GM19468 (cell line): ENCODE data around the gene ARHGEF28.

Experiments used
- ATAC-seq: cut with Tn5 transposase; IDR thresholded peaks from one replicate; pipeline ENCODE4 v1.9.1; 2021; ENCODE audit warnings: mild to moderate bottlenecking, moderate library complexity, moderate number of reproducible peaks; ENCODE audit not compliant: unreplicated experiment; ENCODE audit errors: extremely low read depth

ARHGEF28 gene

DNA sequence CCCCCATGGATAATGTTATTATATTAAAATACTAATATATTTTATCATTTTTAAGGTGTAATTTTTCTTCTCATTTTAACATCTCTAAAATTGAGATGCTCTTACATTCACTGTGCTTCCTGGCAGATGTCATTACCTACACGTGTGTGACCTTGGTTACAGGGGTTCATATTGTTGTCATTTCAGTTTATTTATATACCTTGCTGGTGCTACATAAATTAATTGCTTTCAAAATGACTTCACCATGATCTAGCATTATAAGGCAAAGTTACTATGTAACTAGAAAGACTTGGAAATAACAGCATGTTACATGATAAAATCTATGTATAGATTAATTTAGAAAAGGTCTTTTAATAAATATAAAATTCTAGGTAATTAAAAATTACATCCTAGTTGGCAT lies 60.9 kb downstream of the ARHGEF28 start:
- peak; percentile 60 for ATAC-seq

DNA sequence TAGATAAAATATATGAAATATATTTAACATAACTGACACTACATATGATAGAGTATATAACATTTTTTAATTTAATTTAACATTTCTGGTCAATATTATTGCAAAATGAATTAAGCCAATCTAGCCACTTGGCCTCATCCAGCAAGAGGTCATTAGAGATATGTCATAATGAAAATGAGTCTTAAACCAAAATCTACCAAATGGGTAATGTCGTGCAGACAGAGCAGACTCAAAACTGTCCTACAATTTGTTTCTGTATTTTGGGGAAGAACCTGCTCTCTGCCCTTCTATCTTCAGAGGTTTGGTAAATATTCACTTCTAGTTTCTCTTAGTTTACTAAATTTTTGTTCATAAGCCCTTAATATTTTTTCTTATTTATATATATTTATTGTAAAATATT lies 61.4 kb downstream of the ARHGEF28 start:
- no peak for ATAC-seq

DNA sequence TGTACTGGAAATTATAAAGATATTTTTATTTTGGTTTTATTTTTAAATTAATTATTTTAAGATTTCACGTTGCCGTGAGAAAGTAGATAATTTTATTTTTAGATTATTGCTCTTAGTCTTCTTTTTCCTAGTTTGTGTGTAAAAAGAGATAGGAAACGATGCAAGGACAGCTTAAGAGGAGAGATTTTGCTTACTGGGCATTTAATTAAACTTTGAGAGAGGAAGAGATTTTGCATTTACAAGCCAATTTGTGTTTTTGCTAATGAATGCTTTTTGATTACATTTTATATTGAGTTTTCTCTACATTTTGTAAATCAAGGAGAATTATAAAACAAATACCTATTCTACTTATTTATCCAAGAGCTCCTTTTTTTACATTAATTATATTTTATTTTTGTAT lies 64.0 kb downstream of the ARHGEF28 start:
- no peak for ATAC-seq

DNA sequence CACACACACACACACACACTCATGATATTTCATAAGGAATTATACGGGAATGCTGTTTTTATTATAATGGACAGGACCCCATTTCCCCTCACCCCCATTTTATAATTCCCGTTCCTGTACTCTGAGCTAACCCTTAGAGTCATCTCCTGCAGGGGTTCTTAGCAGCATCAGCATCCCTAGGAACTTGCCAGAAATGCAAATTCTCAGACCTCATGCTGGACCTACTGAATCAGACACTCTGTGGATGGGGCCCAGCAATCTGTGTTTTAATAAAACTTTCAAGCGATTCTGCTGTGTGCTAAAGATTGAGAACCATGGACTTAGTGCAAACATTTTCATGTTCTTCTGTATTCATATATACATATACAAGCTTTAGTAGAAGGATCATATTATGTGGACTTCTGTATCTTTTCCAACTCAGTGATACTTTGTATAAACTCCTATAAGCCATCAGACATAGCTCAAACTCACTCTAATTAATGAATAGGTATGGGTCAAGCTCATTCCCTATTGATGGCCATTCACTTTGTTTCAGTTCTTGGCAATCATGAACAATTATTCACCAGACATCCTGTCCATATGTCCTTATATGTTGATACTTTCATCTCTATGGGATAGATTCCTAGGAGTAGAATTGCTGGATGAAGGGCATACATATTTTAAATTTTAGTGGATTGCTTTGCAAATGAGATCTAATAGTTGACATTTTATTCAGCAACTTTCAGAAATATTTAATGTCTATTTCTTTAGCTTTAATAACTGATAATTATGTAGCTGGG lies 65.5 kb downstream of the ARHGEF28 start:
- no peak for ATAC-seq

DNA sequence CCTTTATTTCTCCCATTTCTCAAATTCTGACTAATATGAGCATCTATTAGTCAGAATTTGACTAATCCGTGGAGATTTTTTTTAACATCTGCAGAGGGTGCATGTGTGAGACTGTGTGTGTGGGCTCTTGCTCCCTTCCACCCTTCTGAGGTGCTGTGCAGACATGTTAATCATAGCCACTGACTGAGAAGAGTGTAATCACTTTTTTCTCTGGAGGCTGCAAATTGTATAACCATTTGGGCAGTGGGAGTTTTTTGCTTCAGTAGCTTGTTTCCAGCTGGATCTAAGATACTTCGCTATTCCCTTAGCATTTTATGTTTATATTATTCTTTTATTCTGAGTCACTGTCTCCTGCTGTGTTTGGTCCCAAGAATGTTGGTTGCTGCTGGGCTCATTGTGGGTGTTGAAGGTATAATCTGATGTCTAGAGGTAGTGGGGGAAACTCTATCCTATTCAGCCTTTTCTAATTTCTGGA lies 66.2 kb downstream of the ARHGEF28 start:
- no peak for ATAC-seq

DNA sequence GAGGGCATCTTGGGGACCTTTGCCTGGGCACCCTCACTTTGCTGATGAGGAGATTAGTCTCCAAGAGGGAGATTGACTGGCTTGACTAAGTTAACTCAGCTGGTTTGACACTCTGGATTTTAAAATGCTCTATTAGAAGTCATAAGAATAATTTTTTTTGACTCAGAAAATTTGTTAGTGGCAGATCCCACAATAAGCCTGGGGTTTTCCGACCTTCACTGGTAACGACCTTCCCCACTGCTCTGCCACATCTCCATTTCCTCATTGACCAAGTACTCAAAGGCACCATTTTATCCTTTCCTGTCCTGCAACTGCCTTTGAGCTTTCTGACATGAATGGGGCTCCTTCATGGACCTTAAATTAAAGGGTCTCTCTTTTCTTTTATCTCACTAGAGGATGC lies 67.0 kb downstream of the ARHGEF28 start:
- no peak for ATAC-seq

DNA sequence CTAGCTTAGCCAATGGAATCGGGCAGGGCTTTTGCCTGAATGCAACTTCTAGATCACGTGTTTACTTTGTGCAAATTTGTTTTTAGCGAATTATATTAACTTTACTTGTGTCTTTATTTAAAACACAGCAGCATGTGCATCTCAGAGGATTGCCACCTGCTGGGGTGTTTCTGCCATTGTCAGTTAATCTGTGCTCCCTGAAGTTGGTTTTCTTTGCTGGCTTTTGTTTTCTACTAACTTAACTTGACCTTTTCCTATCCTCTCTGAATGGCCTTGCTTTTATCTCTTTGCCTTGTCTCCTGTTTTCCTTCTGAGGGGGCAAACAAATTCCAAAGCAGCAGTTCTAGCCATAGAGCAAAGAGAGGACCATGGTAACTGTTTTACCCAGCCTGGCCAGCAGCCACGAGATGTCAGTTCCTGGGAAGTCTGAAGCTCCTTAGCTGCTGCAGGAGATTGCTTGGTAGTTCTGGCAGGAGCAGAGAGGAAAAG lies 67.6 kb downstream of the ARHGEF28 start:
- no peak for ATAC-seq

DNA sequence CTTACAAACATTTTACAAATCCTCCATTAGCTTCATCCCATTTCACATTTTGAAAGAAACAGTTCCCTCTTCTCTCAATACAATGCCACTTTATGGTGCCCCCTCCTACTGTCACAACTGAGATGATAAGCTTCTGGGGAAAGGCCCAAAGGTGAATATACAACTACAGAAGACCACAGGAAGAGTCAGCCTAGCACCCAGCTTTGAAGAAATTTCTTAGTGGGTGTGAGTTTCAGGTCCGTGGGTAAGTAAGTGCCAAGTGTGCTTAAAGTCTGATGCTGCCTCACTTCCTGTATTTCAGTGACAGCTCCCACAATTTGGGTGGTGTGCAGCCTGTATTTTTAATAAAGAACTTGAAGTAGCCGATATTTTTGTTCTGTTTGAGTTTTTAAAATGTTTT lies 68.1 kb downstream of the ARHGEF28 start:
- peak; percentile 63 for ATAC-seq

DNA sequence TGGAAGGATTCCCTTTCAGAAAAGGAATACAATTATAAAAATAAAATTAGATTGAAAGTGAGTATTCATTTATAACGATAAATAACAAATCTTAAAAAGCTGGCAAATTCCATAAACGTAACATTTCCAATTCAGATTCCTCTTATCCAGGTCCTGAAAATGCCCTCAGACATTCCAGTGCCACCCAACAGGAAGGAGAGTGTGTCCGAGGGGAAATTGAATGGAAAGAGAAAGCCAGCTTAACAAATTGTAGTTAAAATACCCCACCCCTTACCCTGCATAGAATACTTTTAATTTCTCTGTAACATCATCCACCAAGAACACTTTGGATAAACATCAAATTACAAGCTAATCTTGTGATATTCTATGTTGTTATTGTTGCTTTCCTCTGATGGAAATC lies 72.0 kb downstream of the ARHGEF28 start:
- ATAC-seq, result no peak

DNA sequence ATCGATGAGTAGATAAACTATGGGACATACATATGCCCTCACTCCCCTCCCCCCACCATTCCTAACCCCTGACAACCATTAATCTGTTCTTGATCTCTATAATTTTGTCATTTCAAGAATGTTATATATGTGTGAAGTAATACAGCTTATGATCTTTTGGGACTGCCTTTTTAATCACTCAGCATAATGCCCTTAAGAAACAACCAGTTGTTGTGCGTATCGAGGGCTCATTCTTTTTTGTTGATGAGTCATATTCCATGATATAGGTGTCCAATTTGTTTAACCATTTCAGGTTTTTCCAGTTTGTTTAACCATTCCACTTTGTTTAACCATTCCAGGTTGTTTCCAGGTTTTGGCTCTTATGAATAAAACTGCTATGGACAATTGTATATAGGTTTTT lies 75.6 kb downstream of the ARHGEF28 start:
- ATAC-seq, result no peak

DNA sequence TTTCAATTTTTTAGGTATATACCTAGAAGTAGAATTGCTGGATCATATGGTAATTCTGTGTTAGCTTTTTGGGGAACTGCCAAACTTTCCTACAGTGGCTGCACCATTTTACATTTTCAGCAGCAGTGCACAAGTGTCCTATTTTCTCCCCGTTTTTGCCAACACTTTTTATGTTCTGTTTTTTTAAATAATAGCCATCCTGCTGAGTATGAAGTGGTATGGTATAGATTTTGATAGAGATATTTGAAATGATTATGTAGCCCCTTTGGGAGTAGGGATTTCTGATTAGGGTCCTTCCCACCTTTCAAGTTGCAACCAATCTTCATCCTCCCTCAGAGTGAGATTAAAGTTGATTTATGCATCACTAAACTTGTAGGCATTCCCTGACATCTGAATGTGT lies 76.5 kb downstream of the ARHGEF28 start:
- no peak for ATAC-seq

DNA sequence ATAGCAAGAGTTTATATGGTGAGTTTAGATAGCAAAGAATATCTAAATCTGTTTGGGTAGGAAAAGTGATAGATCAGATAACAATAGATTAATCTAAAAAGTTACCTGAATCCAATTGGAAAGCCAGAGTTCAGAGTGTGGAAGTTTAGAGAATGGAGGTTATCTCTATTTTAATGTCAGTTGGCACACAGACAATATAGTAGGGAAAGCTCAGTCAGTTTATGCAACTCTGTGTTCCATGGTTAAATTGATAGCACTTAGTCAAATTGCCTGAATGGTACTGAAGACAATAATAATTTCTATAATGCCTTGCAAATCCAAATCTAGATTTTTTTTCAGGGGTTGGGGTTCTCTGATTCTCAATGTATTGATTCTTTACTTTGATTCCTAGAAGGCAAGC lies 77.0 kb downstream of the ARHGEF28 start:
- no peak for ATAC-seq

DNA sequence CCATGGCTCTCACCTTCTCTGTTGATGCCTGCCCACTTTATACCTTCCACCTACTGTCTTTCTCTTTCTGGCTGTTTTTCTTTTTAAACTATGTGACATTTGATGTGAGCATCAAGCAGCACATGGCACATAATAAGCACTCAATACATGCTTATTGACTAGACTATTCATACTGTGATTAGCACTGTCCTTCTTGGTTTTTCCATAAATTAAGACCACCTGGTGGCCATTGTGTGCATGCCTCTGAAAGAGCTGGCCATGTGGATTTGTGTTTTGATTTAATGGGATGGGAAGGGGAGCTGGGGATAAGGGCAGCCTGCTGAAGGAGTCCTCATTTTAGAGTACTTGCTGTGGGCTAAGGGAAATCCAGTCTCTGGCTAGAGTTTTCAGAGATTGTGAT lies 79.4 kb downstream of the ARHGEF28 start:
- ATAC-seq, result no peak

DNA sequence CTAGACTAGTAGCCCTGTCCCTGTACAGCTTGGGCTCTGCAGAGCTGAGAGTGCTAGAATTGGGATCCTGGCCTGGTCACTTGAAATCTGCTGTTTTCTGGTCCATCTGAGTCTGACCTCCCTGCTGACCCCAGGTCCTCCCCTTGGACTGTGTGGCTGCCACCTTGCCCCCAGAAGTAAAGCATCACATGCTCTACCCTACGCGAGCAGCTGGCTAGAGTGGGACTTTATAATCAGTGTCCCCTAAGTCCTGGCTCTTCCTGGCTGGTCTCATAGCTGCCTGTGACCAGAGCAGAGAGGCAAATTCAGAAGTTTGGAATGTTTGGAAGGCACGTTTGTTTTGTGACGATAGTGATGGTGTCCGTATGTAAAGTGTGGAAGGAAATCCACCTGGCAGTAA lies 81.0 kb downstream of the ARHGEF28 start:
- no peak for ATAC-seq

DNA sequence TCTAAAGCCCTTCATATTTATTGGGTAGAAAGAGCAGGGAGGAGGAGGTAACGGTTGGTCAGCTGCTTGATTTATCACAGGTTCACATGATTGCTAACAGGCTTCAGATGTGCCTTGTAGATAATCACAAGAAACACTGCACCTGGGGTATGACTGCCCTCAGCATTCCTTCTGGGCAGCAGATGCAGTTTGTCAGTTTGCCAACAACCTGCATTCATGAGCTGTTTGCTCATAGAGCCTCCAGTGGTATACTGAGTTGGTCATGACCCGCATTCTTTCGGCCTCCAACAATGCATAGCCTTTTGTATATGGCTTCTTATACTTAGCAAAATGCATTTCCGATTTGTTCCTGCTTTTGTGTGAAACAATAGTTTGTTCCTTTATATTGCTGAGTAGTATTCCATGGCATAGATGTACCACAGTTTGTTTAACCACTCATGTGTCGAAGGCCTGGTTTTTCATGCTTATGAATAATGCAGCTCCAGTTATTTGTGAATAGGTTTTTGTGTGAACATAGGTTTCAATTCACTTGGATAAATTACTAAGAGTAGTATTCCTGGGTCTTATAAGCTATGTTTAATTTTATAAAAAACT lies 83.6 kb downstream of the ARHGEF28 start:
- ATAC-seq, result no peak

DNA sequence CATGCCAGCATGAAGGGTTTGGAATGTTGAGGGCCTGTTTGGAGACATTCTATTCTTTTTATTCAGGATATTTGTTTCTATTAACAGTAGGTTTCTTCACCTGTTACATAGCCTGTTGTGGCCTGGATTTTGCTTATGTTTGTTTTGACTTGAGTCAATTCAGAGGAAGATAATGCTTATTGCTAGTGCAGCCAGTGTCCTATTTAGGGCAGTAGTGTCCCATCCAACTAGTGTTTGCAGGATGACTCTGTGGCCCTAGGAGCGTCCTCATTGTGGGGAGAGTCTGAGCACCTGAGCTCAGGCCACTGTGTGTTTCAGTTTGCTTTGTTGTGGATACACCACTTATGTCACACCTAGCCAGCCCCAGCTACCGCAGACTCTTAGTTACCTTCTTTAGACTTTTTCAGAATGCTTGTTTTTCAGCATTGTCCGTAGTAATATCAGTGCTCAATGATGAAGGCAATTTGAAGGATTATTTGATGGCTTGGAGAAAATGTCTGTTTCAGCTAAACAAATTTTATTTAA lies 90.3 kb downstream of the ARHGEF28 start:
- ATAC-seq, result no peak

DNA sequence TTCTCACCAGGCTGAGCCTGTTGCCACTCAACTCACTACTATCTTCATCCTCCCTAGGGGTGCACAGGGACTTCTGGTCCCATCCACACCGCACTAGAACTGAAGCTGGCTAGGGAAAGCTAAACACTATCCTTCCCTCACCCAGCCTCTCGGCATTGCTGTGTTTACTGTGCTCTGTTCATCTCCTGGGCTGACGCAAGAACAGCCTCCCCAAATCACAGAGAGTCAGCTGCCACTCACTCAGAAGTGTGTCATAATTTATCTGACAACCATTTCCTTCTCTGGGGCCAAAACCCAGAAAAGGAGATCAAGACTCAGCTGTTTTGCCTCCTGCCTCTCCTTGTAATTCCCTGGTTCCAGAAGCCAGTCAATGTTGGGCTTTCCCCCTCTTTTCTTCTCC lies 92.8 kb downstream of the ARHGEF28 start:
- ATAC-seq, result no peak

DNA sequence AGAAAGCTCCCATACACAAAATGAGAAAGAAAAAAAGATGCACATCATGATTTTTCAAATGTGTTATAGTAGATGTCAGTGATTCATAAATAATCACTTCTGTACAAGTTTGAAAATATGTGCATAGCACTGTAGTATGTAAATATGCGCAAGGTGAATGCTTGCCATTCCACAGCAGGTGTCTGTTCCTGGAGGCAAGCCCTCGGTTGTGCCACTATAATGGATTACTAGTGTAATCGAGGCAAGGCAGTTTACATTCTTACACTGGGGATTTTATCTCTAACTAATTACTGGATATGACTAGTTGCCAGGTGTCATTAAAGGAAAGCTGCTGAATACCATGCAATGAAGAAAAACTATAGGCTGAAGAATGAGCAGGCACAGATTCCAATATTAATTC lies 93.6 kb downstream of the ARHGEF28 start:
- ATAC-seq, result no peak

DNA sequence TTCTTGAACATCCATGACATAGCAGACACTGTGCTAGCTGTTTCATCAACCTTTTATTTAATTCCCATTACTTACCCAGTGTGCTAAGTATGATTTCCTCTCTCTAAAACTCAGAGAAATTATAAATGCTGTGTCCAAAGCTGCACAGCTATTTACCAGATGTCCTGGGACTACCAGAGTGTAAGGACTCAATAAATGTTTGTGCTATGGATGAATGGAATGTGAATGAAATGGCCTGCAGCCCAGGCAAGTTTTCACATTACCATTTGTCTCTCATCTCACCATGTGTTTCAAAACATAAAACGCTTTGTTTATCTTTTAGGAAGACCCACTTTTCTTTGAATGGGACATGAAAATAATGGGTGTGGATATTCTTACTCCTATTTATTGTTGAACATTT lies 96.2 kb downstream of the ARHGEF28 start:
- ATAC-seq, result no peak

DNA sequence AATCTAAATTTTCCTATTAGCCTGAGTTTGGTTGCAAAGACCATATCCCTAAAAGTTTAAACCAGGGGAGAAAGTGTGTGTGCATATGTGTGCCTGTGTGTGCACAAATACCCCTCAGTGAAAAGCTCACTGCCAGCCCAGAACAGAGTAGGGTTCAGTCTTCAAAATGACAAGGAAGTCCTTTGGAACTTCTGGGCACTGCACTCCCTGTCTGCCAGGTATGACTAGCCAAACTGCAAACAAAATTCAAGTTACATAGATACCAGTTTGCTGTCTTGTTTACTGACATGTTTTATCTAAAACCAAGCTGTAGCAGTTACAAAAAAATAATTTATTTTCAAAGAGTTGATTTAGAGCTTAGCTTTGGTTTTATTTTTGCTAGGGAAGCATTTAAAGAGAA lies 100.1 kb downstream of the ARHGEF28 start:
- no peak for ATAC-seq

DNA sequence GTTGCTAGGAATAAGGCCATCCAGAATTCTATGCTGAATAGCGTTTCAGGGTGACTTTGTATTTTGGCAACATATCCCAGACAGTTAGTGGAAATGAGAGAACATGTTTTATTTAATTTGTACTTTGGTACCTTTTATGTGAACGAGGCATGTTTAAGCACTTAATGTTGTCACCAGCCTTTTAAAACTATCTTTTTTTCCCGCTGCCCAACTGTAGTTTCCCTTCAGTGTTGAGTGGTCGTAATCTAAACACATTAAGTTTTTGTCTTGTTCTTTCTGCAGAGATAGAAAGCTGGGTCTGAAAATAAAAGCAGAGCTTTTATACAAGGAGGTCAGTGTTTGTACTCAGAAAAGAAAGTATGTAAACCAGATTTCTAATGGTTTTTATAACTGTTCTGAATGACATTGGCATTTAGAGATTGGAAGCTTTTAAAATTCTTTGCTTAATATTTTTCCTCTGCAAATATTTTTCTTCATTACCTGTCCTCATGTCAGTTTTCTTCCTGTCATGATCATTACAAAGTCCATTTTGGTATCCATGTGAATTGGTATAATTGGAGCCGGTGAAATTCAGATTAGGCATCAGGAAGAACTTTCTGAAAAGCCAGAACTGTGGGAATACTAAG lies 100.7 kb downstream of the ARHGEF28 start:
- ATAC-seq, result no peak
